ENCODE results near the gene PHACTR1.
"Not testable (repeated sequence)": the region's sequence is repeated elsewhere in the genome, so short reads cannot be mapped to it uniquely, and the experiment has no call there.

Gene PHACTR1

DNA sequence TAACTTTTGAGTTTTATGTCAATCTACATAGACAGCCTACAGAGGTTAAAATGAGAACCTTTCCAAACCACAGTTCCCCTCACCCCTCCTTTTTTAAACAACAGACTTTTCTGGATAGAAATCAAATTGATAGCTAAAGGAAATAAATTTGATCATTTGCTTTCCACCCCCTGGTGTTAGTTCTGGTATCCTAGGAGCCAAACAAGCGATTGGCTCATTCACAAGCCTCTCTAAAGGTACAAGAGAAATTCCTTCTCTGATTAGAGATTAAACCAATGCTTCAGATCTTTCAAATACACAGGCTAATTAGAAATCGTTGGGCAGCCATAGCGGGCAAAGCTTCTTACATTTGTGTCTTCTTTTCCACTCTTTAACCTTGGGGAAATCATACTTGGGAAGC lies 379.5 kb downstream of the PHACTR1 start:
- no peak for DNase-seq (ENCODE audit: low read depth in 2 of 2, low spot score in 1 of 2)

DNA sequence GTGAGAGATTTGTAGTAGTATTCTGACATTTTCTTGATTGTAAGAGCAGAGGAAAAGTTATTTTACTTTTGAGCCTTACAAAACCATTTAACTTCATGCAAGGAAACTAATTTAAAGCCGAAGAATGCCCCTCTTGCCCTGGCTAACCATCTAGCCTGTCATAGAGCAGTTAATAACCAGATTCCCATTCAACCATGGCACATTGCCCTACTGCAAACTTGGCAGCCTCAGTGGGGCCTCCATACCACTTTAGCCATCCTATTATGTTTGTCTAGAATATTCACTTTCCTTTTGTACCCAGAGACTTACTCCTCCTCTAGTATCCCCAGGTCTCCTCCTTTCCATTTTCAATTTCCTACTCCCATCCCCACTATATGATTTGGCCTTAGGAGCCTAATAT lies 380.9 kb downstream of the PHACTR1 start:
- DNase-seq (ENCODE audit: low read depth in 2 of 2, low spot score in 1 of 2), result no peak

DNA sequence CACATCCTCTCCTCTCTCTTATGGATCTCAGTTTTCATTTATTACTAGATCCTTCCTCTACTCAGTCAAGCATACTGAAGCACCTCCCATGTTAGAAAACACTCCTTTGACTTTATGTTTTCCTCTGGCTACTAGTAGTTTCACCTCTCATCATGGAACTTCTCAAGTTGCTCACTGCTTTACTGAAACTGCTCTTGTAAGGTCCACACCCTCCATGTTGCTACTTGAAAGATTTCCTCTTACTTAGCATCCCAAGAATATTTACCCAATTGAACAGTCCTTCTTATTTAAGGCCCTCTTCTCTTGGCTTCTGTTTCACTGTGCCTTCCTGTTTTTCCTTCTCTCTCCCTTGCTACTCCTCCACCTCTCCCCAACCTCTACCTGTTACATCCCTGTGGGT lies 381.4 kb downstream of the PHACTR1 start:
- no peak for DNase-seq (ENCODE audit: low read depth in 2 of 2, low spot score in 1 of 2)

DNA sequence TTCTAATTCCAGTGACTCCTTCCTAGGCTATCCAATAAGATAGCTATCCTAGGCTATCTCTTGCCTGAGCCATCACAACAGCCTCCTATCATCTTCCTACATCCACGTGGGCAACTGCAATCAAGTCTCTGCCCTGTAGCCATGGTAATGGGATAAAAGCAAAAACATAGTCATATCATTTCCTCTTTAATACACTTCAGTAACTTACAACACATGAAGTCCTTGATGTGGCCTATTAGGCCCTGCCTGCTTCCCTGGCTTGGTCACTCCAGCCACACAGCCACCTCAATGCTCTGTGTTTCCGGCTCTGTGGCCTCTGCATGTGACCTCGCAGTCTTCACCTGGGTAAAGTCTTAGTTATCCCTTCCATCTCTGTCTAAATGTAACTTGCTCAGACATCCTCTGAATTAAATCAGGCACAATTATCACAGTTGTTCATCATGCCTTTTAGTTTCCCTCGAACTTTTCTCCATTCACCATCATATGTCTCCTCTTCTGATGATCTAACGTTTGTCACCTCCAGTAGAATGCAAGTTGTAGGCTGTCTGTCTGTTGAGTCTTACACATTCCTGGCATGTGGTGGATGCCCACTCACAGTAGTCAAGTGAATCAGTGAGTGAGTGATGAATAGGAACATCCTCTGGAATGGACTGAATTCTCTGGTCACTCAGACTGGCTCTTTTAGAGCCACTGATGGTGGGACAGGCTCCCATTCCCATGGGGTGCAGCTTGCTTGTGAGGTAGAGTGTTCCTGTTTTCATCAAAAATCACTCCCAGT lies 382.4 kb downstream of the PHACTR1 start:
- no peak for DNase-seq (ENCODE audit: low read depth in 2 of 2, low spot score in 1 of 2)

DNA sequence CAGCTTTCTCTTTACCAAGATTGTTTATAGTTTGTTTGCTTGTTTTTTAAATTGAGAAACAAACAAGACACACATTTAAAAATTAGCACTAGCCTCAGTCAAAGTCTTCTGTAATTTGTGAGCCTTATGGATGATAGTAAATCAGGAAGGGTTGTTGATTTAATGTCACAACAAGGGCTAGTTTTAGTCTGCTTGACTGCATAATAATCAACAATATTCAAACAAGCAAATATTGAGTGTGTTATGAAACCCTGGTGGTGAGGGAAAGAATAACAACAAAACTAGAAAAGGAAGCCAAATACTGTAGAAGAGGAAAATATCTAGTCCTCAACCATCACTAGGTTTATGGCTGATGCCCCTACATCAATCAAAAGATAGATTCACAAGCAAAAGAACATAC lies 383.2 kb downstream of the PHACTR1 start:
- no peak for DNase-seq (ENCODE audit: low read depth in 2 of 2, low spot score in 1 of 2)

DNA sequence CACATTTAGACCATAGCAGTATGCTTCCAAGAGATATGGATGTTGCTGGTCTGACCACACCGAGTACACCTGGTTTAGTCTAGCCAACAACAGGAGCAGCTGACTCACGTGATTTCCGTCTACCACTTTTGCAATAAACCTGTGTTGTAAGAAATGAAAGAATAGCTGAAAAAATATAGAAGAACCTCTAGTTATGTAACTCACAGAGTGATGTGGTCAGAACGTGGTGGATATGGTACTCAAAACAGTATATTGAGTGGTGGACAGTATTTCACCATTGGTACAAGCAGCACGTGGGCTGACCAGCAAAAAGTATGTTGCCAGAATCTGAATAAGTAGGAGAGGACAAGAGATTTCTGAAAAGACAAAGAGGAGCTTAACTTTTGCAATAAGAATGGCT lies 384.8 kb downstream of the PHACTR1 start:
- no peak for DNase-seq (ENCODE audit: low read depth in 2 of 2, low spot score in 1 of 2)

DNA sequence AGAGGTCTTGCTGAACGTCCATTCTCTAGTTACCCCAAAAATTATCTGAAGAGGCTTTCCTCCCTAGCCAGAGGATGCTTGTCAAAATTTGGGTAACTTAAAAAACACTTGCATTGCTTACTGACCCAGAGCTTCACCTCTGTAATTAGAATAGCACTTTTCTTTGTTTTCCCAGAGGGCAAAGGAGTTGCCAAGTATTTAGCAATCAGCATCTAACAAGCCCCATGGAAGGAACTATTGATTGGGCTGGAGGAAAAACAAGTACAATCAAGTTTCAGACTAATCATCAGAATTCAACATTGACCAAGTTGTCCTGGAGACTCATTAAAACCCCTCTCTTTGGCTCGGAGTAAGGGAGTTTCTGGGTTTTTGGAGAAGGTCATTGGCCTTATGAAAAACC lies 385.4 kb downstream of the PHACTR1 start:
- no peak for DNase-seq (ENCODE audit: low read depth in 2 of 2, low spot score in 1 of 2)

DNA sequence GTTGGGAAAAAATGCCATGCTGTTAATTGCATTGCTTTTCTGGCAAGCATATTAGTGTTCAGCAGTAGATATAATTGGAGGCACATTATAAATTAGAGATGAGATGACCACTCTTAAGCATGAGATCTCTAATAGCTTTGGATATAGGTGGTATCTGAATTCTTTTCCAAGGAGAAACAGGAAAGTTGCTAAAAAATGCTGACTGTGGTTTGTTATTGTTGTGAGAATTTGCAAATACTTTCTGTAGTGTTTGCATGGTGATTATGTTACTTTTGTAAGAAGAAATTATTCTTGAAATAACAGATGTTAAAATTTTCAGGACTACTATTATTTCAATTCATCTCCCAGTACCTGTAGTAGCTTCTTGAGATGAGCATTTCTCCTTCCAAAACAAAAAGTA lies 386.6 kb downstream of the PHACTR1 start:
- DNase-seq (ENCODE audit: low read depth in 2 of 2, low spot score in 1 of 2), result no peak

DNA sequence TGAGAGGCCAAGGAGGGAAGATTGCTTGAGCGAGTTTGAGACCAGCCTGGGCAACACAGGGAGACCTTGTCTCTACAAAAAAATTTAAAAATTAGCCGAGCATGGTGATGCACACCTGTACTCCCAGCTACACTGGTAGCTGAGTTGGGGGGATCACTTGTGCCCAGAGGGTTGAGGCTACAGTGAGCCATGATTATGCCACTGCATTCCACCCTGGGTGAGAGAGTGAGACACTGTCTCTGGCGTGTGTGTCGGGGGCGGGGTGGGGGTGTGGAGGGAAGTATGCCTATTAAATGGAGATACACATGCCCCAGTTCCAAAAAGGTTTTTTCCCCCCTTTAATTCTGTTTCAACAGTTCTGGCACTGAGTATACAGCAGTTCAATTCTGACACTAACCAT lies 388.6 kb downstream of the PHACTR1 start:
- no peak for DNase-seq (ENCODE audit: low read depth in 2 of 2, low spot score in 1 of 2)

DNA sequence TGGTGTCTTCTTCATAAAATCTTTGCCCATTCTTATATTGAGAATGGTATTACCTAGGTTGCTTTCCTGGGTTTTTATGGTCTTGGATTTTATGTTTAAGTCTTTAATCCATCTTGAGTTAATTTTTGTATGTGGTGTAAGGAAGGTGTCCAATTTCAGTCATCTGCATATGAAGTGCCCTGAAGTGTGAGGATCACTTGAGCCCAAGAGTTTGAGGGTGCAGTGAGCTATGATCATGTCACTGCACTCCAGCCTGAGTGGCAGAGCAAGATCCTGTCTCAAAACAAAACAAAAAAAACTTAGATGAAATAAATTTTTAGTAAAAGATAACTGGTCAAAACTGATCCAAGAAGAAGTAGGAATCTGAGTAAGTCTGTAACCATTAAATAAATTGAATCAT lies 396.4 kb downstream of the PHACTR1 start:
- DNase-seq (ENCODE audit: low read depth in 2 of 2, low spot score in 1 of 2), result no peak

DNA sequence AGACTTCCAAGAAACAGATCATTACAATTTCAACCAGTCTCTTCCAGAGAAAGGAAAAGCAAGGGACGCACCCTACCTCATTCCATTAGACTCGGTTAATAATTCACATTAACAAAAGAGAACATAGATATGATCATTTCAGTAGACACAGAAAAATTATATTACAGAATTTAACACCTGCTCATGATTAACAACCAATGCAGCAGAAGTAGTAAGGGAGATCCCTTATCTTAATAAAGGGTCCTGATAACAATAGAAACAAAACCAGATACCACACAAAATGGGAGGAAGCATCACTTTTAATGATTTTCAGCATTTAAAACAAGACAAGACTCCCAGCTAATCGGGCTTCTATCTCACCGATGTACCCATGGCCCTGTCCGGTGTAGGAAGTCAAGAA lies 396.8 kb downstream of the PHACTR1 start:
- no peak for DNase-seq (ENCODE audit: low read depth in 2 of 2, low spot score in 1 of 2)

DNA sequence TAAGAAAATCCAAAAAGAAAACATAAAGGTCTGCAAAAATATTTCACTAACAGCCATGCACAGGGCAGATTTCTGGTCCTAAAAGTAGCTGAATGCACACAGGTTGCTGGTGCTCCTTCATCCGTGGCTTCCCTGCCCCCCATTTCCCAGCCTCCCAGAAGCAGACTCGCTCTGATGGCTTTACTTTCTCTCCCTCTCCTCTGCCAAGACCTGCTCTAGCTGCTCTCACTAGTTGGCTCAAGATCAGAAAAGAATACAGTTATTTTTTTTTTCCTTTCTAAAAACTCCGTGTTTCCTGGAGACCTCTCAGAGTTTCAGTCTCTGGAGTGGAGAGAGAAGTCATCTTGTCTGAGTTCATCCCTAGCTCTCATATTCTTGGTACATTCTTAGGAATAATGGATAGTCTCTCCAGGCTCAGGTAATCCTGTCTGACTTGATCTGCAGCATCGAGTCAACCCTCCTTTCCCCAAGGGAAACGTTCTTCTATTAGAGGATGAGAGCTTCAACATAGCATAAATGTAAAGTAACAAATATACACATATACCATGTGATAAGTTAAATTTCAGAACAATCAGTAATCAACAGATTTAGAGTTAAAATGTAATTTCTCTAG lies 397.5 kb downstream of the PHACTR1 start:
- no peak for DNase-seq (ENCODE audit: low read depth in 2 of 2, low spot score in 1 of 2)

DNA sequence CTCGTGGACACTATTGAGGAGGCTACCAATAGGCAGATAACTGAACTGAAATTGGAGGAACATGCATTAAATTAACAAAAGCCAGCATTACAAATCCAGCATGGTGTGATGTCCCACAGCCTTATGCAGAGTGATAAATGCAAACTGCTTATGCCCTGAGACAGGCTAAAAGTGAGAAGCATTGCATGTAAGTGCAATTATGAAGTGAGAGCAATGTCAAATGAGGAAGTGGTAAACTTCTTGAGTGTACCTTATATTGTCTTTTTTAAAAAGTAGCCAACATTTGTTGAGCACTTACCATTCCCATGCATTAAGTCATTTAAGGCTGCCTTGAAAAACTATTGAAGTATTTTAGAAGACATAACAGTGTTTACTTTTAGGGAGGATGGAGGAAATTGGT lies 399.6 kb downstream of the PHACTR1 start:
- no peak for DNase-seq (ENCODE audit: low read depth in 2 of 2, low spot score in 1 of 2)

DNA sequence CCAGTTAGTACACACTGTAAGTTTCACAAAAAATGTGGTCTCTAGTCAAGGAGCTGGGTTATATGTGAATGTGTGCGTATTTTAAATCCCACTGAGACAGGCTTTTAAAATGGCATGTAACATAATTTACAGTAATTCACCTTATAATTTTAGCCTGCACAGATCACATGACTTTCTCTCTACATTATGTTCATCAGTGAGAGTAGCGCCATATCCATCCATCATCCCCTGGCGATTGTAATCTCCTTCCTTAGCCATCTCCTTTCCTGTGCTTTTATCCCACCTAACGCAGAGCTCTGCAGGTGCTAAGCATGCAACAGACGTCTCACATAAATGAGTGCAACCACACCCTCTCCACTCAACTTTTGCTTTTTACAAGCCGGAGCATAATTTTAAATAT lies 401.0 kb downstream of the PHACTR1 start:
- no peak for DNase-seq (ENCODE audit: low read depth in 2 of 2, low spot score in 1 of 2)

DNA sequence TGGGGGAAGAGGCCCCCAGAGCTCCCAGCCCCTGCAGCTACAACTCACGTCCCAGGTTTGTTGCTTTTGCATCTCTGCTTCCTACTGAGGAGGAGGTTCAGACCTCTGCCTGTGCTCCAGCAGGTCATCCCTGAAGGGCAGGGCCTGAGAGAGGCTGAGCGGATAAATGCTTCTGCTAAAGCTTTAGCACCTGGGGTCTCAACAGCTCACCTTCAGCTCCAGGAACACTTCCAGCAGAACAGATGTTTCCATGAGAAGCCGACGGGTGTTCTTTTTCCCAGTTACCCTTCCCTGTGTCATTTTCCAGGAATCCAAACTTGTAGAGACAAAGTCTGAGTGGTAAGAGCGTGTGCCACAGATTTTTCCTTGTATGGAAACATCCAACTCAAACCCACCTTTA lies 403.0 kb downstream of the PHACTR1 start:
- no peak for DNase-seq (ENCODE audit: low read depth in 2 of 2, low spot score in 1 of 2)

DNA sequence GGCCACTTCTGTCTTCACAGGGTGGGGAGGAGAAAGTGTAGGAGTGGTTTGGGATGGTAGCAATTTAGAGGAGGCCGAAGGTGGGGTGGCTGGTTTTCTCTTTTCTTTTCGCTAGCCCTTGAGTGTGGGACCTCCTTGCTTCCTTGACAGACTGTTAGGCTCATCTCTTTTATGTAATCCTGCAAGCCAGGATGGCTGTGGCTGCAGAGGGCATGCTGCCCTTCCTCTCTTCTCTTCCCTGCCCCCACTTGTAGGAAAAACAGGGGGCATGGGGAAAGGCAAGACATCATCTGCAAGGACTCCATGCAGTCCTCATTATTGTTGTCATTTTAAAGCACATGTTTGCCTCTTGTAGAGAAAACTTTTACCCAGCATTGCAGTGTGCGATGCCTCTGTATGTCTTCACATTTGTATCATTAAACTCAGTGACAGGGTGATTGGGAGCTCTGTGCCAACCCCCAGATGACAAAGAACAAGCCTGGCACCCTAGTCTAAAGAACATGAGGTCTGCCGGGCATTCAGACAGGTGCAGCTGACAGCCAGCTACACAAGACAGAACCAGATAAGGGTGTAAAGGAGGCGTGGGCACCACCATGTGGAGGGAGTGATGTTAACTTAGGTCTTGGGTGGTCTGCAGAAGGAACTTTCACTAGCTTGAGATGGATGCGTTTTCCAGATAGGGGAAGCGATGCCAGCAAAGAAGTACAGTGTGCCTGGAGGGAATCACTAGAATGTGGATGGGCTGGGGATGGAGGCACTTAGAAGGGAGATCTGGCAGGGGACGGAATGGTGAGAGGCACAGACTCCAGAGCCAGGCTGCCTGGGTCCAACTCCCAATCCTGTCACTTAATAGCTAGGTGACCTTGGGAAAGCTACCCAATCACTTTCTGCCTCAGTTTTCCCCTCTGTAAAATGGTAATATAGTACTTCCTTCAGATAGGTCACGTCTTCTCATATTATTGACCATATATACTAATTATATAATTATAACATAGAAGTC lies 404.2 kb downstream of the PHACTR1 start:
- no peak for DNase-seq (ENCODE audit: low read depth in 2 of 2, low spot score in 1 of 2)

DNA sequence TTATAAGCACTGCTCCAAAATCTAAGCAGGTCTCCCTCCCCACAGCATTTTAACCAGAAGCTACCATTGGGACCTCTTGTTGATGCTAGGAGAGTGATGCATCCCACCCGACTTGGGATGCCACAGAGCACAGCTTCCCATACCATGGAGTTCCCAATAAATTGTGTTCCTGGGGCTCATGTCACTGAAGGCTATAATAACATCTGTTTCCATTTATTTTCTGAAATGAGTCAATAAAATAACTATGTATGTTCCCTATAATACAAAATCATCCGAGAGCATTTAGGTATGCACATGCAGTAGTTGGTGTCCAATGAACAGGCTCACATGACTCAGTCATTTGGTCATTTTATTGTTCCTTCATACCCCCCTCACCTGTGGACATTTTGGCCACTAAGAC lies 407.6 kb downstream of the PHACTR1 start:
- DNase-seq (ENCODE audit: low read depth in 2 of 2, low spot score in 1 of 2), result no peak

DNA sequence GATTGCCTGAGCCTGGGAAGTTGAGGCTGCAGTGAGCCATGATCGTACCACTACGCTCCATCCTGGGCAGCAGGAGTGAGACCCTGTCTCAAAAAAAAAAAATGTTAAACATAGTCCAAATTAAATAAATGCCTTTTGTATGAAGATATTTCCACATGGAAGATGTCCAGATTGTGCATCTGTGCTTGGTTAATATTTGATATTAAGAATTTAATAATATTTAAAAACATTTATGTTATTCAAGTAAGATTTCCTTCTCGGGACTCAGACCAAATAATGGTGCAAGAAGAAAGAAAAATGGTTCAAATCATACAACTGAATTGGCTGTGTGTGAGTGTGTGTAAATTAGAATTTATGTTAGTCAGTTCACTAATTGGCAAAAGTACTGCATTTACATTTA lies 409.3 kb downstream of the PHACTR1 start:
- DNase-seq (ENCODE audit: low read depth in 2 of 2, low spot score in 1 of 2), result no peak

DNA sequence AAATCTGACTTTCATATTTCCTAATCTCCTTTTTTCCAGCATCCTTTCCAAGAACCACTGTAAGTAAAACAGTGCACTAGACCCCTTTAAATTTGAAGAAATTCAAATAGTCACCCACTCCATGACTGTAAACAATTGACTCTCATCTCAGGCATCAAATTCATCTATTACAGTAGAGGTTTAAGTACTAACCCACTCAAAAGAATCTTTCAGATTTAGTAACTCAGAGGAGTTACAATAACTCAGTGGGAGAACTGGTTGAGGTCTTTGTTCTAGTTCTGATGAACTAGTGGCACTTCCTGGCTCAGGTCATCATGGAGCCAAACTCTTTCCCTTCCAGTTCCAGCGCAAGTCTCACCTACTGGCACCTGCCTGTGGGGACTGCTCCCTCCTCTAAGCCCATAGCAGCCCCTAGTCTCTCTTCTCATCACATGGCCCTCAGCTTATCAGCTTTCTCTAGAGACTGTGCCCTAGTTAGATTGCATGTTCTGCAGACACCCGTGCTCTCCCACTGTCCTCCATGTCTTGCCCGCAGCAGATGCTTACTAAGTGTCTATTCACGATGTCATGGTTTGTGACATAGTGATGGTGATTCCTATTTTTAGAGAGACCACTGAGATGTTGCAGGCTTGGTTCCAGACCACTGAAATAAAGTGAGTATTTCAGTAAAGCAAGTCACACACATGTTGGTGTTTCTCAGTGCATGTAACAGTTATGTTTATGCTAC lies 415.5 kb downstream of the PHACTR1 start:
- no peak for DNase-seq (ENCODE audit: low read depth in 2 of 2, low spot score in 1 of 2)

DNA sequence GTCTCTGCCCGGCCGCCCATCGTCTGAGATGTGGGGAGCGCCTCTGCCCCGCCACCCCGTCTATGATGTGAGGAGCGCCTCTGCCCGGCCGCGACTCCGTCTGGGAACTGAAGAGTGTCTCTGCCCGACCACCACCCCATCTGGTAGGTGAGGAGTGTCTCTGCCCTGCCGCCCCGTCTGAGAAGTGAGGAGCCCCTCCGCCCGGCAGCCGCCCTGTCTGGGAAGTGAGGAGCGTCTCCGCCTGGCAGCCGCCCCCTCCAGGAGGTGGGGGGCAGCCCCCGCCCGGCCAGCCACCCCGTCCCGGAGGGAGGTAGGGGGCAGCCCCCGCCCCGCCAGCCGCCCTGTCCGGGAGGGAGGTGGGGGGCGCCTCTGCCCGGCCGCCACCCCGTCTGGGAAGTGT lies 417.3 kb downstream of the PHACTR1 start:
- DNase-seq (ENCODE audit: low read depth in 2 of 2, low spot score in 1 of 2), result not testable (repeated sequence)

DNA sequence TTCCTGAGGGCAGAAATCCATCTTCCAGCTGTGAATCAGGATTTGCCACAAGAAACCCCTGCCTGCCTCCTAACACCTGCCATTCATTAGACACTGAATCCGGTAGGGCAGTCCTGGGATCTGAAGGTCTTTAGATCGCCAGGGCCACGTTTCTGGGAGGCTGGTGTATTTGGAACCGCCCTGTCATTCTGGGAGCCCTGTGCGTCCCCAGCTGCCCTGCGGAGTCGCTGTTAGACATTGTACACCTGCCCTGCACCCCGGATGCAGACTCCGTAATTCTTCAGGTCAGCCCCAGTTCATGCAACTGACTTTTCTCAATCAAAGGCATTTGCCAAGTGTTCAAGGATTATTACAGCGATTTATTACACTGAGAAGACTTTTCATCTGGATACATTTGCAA lies 418.6 kb downstream of the PHACTR1 start:
- no peak for DNase-seq (ENCODE audit: low read depth in 2 of 2, low spot score in 1 of 2)

Data from stimulated activated CD8-positive, alpha-beta memory T cell treated with anti-CD3 and anti-CD28 coated beads, Interleukin-4, amount 100 ng/mL, for 1 hour (primary cell).